H1 (cell line): ENCODE data around the gene STIMATE. TPM values are rescaled to one million over a fixed set of nuclear protein-coding genes. Genes with fewer than 3 reads are reported as not detected.

Experiments used
- RXRA ChIP-seq: IDR thresholded peaks from 2 replicates; pipeline ENCODE4 v1.6.1; 2011; ENCODE audit warnings: low read depth, mild to moderate bottlenecking, low read length, moderate library complexity; ENCODE audit not compliant: insufficient read depth
- SP4 ChIP-seq: IDR thresholded peaks from 2 replicates; pipeline ENCODE4 v1.6.1; 2012; ENCODE audit warnings: low read length, inconsistent platforms
- SRF ChIP-seq: IDR thresholded peaks from 2 replicates; pipeline ENCODE4 v1.6.1; 2011; ENCODE audit warnings: mild to moderate bottlenecking, low read depth, low read length, moderate library complexity
- polyA plus RNA-seq, 7 experiments: library from polyadenylated mRNA; depleted of rRNA in 3 of 7; stranded (reverse) in 5 of 7; unstranded in 2 of 7; fragments of >200 nt in 5 of 7; fragments of 200-250 nt in 2 of 7; gene quantifications; 1 replicate in 5 of 7; 2 replicates in 1 of 7; 4 replicates in 1 of 7; pipeline versions ENCODE4 v1.2.1 to v1.2.3, GENCODE V29; 2011 to 2013; ENCODE audit warnings: missing spikeins in 2 of 7, mixed read lengths in 2 of 7
- total RNA-seq: library from RNA; stranded (reverse); fragmentation: NEBNext Ultra II Directional; extraction: Animal tissue kit (Norgen Biotek cat#: 25700); gene quantifications from 2 replicates; pipeline ENCODE4 v1.2.1, GENCODE V29; 2021

Gene STIMATE
- total and polyA plus RNA-seq, 2 of the 8 experiments (the other 6 are each of a cell fraction or from before 2014, with no cell fraction given), result 17.5 to 22.1 TPM

DNA sequence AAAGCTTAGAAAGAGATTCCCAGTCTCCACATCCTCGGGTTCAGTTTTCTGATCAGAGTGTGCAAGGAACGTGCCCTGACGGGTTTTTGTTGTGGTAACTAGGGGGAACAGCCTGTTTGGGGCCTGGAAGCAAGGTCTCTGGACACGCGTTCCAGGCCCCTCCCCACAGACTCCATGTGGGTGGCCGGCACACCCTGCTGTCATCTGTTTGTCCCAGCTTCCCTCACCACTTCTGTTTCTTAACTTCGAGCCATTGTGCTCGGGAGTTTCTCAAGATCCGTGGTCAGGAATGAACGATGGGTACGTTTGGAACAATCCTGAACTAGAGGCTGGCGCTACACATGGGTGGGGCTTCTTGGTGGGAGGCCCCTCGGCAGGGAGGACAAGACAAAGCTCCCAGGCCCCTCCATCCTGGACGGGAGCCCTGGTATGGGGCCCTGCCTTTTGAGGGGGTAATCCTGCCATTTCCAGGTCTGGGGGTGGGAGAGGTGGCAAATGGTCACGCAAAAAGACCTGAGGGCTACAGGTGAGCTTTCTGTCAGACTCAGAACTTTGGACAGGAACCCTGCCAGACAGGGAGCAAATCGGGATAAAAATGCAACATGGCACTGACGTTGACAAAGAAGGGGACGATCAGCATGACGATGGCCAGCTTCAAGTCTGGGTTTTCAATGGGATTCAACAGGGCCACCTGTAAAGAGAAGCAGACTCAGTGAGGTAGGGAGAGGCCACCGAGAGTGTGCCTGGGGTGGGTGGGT, 54.1 kb downstream of the STIMATE start (continued):
- TF ChIP-seq SRF (no peak), SP4 (no peak), RXRA (no peak)
